Transverse colon (tissue), 4 donors: ENCODE results near the gene FAM83F. TPM values are rescaled to one million over a fixed set of nuclear protein-coding genes. Genes with fewer than 3 reads are reported as not detected.

ENCODE experiments used
- DNase-seq: peaks from one replicate; pipeline ENCODE4 v3.0.0-alpha.2; 2019
- H3K27ac ChIP-seq, 4 donors: fragments of 200-600 bp; sonication (generic); 2 replicates each; pipeline ENCODE4 v1.5.1; 2016 to 2018; ENCODE audit warnings: inconsistent platforms in 4 of 4
- H3K27me3 ChIP-seq: fragments of 200-600 bp; sonication (generic); 2 replicates; pipeline ENCODE4 v1.5.1; 2017; ENCODE audit warnings: inconsistent platforms
- H3K36me3 ChIP-seq, 4 donors: fragments of 200-600 bp; sonication (generic); 2 replicates each; pipeline ENCODE4 v1.5.1; 2017 to 2019; ENCODE audit warnings: inconsistent platforms in 4 of 4
- H3K4me1 ChIP-seq, 4 donors: fragments of 200-600 bp; sonication (generic); 2 replicates each; pipeline ENCODE4 v1.5.1; 2017 to 2020; ENCODE audit warnings: inconsistent platforms in 4 of 4
- H3K4me3 ChIP-seq, 4 donors: fragments of 200-600 bp; sonication (generic); 1 replicate in 1 of 4; 2 replicates in 3 of 4; pipeline versions ENCODE4 v1.5.1 to v1.6.1; 2017 to 2019; ENCODE audit warnings: inconsistent platforms in 4 of 4
- H3K9me3 ChIP-seq, 2 donors: fragments of 200-600 bp; sonication (generic); 2 replicates each; pipeline ENCODE4 v1.5.1; 2017 to 2019; ENCODE audit warnings: inconsistent platforms in 2 of 2
- EP300 ChIP-seq: sonication (generic); formaldehyde crosslinking; IDR thresholded peaks from one replicate; pipeline ENCODE4 v1.6.1; 2017; ENCODE audit warnings: antibody characterized with exemption, low read depth
- POLR2A ChIP-seq: fragments of 450-650 bp; IDR thresholded peaks from one replicate; pipeline ENCODE4 v1.6.1; 2016; ENCODE audit warnings: antibody characterized with exemption, mild to moderate bottlenecking, moderate library complexity
- POLR2AphosphoS5 ChIP-seq, 3 donors: sonication (generic); formaldehyde crosslinking; IDR thresholded peaks; one replicate each; pipeline ENCODE4 v1.6.1; 2016; ENCODE audit warnings: antibody characterized with exemption in 3 of 3
- WGBS, 2 donors: methylation state at CpG; one replicate each; pipeline ENCODE4 v1.1.5; 2018; ENCODE audit warnings: low coverage in 1 of 2; 5-methylcytosine and 5-hydroxymethylcytosine counted together
- in situ Hi-C, 4 donors: fragments of 200-750 bp; cut with MboI; loops; one replicate each; pipeline versions ENCODE4 v1.15.0 to v1.15.1; 2017; ENCODE audit warnings: low sequenced_read_pairs in 3 of 4, low pct_ligation_motif_present in 1 of 4, low pct_unique_long_range_greater_than_20kb in 1 of 4
- intact Hi-C: fragments of 100-400 bp; cut with DNase I; formaldehyde crosslinking; loops from one replicate; pipeline ENCODE4 v1.15.1; 2023; ENCODE audit warnings: low total_unique reads
- total RNA-seq, 4 donors: library from RNA; depleted of rRNA; stranded (reverse); fragments of >200 nt; gene quantifications; one replicate each; pipeline ENCODE4 v1.1.0, GENCODE V29; 2016
- TF ChIP-seq, protein P1 (sequence below), 5 experiments: fragments of 200-600 bp in 3 of 5; fragments of 450-650 bp in 2 of 5; sonication (generic) in 3 of 5; IDR thresholded peaks; 1 replicate in 2 of 5; 2 replicates in 3 of 5; pipeline ENCODE4 v1.5.1; 2016 to 2017; ENCODE audit warnings: antibody characterized with exemption in 5 of 5, inconsistent platforms in 3 of 5, mild to moderate bottlenecking in 2 of 5, moderate library complexity in 1 of 5

FAM83F gene
- total RNA-seq, 4 donors from 2014 or later, result 18.7 to 36.3 (median 25.4) TPM

DNA sequence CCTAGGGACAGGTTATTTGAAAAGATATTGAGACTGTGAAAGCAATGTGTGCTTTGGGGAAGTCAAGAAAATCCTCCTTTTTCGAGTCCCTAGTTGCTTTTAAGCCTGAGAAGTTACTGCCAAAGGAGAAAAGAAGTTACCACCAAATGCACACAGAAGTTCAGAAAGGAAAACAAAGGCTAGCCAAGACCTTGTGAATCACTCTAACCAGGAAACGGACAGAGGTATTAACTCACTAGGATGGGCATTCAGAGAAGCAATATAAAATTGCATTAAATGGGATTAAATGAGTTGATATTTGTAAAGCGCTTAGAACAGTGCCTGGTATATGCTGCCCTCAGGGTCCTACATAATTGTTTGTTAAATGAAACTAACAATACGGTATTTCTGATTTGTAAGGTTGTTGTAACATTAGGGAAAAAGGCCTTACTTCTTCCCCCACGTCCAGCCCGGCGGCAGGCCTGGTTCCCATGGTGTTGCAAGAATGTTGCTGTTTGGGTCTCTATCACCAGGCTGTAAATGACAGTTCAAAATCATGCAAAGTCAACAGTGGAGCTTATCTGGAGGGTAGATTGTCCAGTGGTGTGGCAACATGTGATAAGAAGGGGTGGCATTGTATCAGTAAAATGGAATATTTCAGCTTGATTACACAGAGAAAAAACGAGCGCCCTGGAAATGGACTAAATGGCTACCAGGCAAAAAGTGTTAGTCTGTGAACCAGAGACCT, 27.5 kb upstream of the FAM83F start:
- Histone ChIP-seq H3K4me3 (no peak overlapping the region), H3K36me3 (no peaks in the 10 kb centered on the region), H3K9me3 (no peaks in the 10 kb centered on the region), H3K4me1 (peaks cover 0 to 20% (median 12%) of the 10 kb centered on the region in 4 donors), H3K27me3 (no peaks in the 10 kb centered on the region), H3K27ac (peak overlapping the region; percentile 55 to 76 (median 68))
- in situ Hi-C loops (no loop called here), intact Hi-C loops (no loop called here)
- peak; percentile 54 for DNase-seq
- no peak for TF ChIP-seq POLR2AphosphoS5 (IDR thresholded peaks at IDR 0.05)
- no peak for TF ChIP-seq POLR2A
- TF ChIP-seq, protein P1, sequence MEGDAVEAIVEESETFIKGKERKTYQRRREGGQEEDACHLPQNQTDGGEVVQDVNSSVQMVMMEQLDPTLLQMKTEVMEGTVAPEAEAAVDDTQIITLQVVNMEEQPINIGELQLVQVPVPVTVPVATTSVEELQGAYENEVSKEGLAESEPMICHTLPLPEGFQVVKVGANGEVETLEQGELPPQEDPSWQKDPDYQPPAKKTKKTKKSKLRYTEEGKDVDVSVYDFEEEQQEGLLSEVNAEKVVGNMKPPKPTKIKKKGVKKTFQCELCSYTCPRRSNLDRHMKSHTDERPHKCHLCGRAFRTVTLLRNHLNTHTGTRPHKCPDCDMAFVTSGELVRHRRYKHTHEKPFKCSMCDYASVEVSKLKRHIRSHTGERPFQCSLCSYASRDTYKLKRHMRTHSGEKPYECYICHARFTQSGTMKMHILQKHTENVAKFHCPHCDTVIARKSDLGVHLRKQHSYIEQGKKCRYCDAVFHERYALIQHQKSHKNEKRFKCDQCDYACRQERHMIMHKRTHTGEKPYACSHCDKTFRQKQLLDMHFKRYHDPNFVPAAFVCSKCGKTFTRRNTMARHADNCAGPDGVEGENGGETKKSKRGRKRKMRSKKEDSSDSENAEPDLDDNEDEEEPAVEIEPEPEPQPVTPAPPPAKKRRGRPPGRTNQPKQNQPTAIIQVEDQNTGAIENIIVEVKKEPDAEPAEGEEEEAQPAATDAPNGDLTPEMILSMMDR (IDR thresholded peaks at IDR 0.05), result no peak
- TF ChIP-seq EP300, result peak; percentile 36
- WGBS, 2 donors, result 41 to 47% methylated on average over 4 to 9 of the region's 9 CpGs

DNA sequence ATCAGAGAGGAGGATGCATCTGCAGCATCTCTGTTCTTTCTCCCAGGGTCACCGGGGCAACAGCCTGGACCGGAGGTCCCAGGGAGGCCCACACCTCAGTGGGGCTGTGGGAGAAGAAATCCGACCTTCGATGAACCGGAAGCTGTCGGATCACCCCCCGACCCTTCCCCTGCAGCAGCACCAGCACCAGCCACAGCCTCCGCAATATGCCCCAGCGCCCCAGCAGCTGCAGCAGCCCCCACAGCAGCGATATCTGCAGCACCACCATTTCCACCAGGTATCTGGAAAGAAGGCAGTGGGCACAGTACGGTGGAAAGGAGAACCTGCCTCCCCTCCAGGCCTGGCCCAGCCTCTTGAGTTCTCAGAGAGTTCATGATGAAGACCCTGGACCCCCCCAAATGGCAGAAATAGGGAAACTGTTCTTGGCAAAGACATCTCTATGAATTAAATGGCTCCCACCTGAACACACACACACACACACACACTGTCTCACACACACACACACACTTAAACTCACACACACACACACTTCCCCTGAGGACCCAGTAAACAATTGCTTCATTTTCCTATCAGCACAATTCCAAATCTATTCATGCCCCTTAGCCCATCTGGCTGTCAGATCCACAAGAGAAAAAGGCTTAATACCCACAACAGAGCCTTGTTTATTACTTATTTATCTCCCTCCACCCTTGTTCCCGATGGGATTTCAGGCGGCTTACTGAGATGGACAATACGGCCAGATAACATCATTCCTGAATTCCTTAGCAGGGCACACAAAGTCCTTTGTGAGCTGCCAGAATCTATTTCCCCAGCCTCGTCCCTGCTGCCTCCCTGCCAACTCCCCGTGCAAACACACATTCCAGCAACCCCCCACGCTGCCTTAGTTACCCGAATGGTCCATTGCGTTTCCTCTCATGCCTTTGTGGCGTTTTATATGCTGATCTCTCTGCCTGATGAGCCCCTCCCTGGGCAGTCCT, 26.5 kb upstream of the FAM83F start:
- peaks cover 0 to 20% (median 12%) of the 10 kb centered on the region in 4 donors for H3K4me1 ChIP-seq
- TF ChIP-seq, protein P1 (IDR thresholded peaks at IDR 0.05), result no peak
- TF ChIP-seq POLR2AphosphoS5 (IDR thresholded peaks at IDR 0.05) (no peak), POLR2A (no peak), EP300 (no peak)
- H3K36me3 ChIP-seq, result no peaks in the 10 kb centered on the region
- peaks cover 4% of the 10 kb centered on the region for H3K27me3 ChIP-seq
- 39 to 77% methylated on average over 6 to 20 of the region's 20 CpGs for WGBS, 2 donors
- DNase-seq, result no peak
- no peaks in the 10 kb centered on the region for H3K9me3 ChIP-seq
- H3K4me3 ChIP-seq, result no peak overlapping the region
- intact Hi-C loops (no loop called here), in situ Hi-C loops (no loop called here)
- H3K27ac ChIP-seq, result peak overlapping the region; percentile 30 to 76 (median 68)

DNA sequence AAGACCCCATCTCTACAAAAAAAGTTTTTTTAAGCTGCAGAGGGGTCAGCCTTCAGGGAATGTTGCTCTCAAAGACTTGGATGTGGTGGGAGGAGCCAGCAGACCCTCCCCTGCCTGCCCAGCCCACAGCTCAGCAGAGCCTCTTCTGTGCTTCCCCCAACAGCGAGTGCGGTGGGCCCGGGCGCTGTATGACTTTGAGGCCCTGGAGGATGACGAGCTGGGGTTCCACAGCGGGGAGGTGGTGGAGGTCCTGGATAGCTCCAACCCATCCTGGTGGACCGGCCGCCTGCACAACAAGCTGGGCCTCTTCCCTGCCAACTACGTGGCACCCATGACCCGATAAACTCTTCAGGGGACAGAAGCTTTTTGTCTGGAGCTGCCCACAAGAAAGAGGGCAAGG, 24.0 kb upstream of the FAM83F start:
- in situ Hi-C loops, result no loop called here
- WGBS, 2 donors, result 92 to 93% methylated on average over 2 to 10 of the region's 10 CpGs

More for the DNA sequence above, 24.0 kb upstream of the FAM83F start:
- H3K4me3 ChIP-seq, result no peak overlapping the region
- TF ChIP-seq POLR2AphosphoS5 (IDR thresholded peaks at IDR 0.05) (no peak), POLR2A (no peak), EP300 (no peak)
- TF ChIP-seq, protein P1 (IDR thresholded peaks at IDR 0.05), result no peak
- H3K36me3 ChIP-seq, result no peaks in the 10 kb centered on the region
- H3K27me3 ChIP-seq, result peaks cover 4% of the 10 kb centered on the region
- no peak for DNase-seq
- intact Hi-C loops, result no loop called here
- no peak overlapping the region for H3K27ac ChIP-seq
- H3K4me1 ChIP-seq, result peaks cover 0 to 20% (median 12%) of the 10 kb centered on the region in 4 donors
- no peaks in the 10 kb centered on the region for H3K9me3 ChIP-seq
